NCI-H69 (cell line): ENCODE data around the gene MGAT4A.

Experiments
- DNase-seq: peaks from one replicate; lab custom pipeline; 2025; lab: John Stamatoyannopoulos, UW

The MGAT4A gene

GRCh38 chr2:98658816-98659490 is 72.0 kb downstream of the MGAT4A start:
- DNase-seq = no peak

GRCh38 chr2:98656800-98657199 is 74.1 kb downstream of the MGAT4A start:
- DNase-seq = no peak

GRCh38 chr2:98654699-98655495 is 76.0 kb downstream of the MGAT4A start:
- no peak for DNase-seq

- no peak for DNase-seq
Observed at GRCh38 chr2:98650998-98651397, 79.9 kb downstream of the MGAT4A start.

- DNase-seq = no peak
Observed at GRCh38 chr2:98649992-98650375, 80.9 kb downstream of the MGAT4A start.

GRCh38 chr2:98649135-98649991 is 81.6 kb downstream of the MGAT4A start:
- peak; percentile 77 for DNase-seq

- DNase-seq = no peak
Observed at GRCh38 chr2:98648451-98648850, 82.5 kb downstream of the MGAT4A start.

- DNase-seq = no peak
Observed at GRCh38 chr2:98647636-98648035, 83.3 kb downstream of the MGAT4A start.

GRCh38 chr2:98643496-98644100 is 87.3 kb downstream of the MGAT4A start:
- no peak for DNase-seq

GRCh38 chr2:98637401-98638147 is 93.4 kb downstream of the MGAT4A start:
- DNase-seq = no peak

GRCh38 chr2:98634406-98635092 is 96.4 kb downstream of the MGAT4A start:
- DNase-seq = peak; percentile 12

- DNase-seq = no peak
Observed at GRCh38 chr2:98632351-98632750, 98.6 kb downstream of the MGAT4A start.

GRCh38 chr2:98623657-98624056 is 107.3 kb downstream of the MGAT4A start:
- DNase-seq = peak; percentile 11

- no peak for DNase-seq
Observed at GRCh38 chr2:98617149-98617548, 113.8 kb downstream of the MGAT4A start.

GRCh38 chr2:98615481-98615880 is 115.5 kb downstream of the MGAT4A start:
- no peak for DNase-seq

- DNase-seq = no peak
Observed at GRCh38 chr2:98614024-98614739, 116.8 kb downstream of the MGAT4A start.

GRCh38 chr2:98608962-98609604 is 121.8 kb downstream of the MGAT4A start:
- DNase-seq = peak; percentile 9

- peak; percentile 91 for DNase-seq
Observed at GRCh38 chr2:98608116-98608961, 122.6 kb downstream of the MGAT4A start, which contains the start of the genes COA5 and UNC50. Gene COA5, minus strand, starts transcription at chr2:98608512. Its CDS starts 107 bp downstream, at chr2:98608405. Gene UNC50, plus strand, starts transcription at chr2:98608589. Its CDS starts 1,171 bp downstream, at chr2:98609760.
